ENCODE results near the gene PTPRD. TPM values are rescaled to one million over a fixed set of nuclear protein-coding genes. Genes with fewer than 3 reads are reported as not detected.

Gene PTPRD
- total RNA-seq, 1 experiment from 2014 or later: 32.5 TPM

DNA sequence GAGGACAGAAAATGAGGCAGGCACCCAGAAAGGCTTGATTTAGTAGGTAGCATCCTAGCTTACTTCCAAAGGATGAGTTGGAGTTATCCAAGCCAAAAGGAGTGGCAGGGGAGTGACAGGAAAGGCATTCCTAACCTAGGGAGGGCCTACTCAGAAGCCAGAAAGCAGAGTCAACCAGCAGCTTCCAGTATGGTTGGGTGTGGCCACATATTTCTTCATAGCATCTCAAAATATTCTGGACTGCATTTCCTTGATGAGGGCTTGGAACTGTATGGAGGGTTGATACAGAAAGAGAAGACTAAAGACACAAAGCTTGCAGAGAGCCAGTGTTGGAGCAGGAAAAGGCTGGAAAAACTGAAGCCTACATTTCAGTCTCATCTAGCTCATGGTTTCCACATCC lies 2156.5 kb downstream of the PTPRD start:
- H3K9ac ChIP-seq (ENCODE audit: extremely low read depth, insufficient read length, low read length): no peak overlapping the region
- no peaks in the 10 kb centered on the region for H3K79me2 ChIP-seq (ENCODE audit: insufficient read depth, low read length)
- no peak overlapping the region for H2BK20ac ChIP-seq (ENCODE audit: low read depth, low read length, poor library complexity, severe bottlenecking)
- H2AK5ac ChIP-seq (ENCODE audit: insufficient read length, low read length): no peak overlapping the region
- H2BK5ac ChIP-seq (ENCODE audit: insufficient read length, low read length): no peak overlapping the region
- TF ChIP-seq, protein P1, sequence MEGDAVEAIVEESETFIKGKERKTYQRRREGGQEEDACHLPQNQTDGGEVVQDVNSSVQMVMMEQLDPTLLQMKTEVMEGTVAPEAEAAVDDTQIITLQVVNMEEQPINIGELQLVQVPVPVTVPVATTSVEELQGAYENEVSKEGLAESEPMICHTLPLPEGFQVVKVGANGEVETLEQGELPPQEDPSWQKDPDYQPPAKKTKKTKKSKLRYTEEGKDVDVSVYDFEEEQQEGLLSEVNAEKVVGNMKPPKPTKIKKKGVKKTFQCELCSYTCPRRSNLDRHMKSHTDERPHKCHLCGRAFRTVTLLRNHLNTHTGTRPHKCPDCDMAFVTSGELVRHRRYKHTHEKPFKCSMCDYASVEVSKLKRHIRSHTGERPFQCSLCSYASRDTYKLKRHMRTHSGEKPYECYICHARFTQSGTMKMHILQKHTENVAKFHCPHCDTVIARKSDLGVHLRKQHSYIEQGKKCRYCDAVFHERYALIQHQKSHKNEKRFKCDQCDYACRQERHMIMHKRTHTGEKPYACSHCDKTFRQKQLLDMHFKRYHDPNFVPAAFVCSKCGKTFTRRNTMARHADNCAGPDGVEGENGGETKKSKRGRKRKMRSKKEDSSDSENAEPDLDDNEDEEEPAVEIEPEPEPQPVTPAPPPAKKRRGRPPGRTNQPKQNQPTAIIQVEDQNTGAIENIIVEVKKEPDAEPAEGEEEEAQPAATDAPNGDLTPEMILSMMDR (conservative IDR thresholded peaks at IDR 0.05): no peak
- Mint-ChIP-seq H3K4me1 (0 out of 4 replicates have a peak, but pooled peaks cover 0 to 2% of the 10 kb centered on the region in 2 experiments), H3K4me3 (no peak overlapping the region), H3K27ac (peak overlapping the region in 1 of 3 experiments; percentile 81; a peak in 1 of 7 replicates), H3K9me3 (no peaks in the 10 kb centered on the region), H3K36me3 (ENCODE audit: insufficient read depth in 1 of 3, low read depth in 3 of 3) (no peaks in the 10 kb centered on the region), H3K27me3 (ENCODE audit: low read depth) (no peaks in the 10 kb centered on the region)
- H3K4me1 ChIP-seq (ENCODE audit: insufficient read depth, low read length): no peaks in the 10 kb centered on the region
- H3K27ac ChIP-seq (ENCODE audit: insufficient read length, low read depth, low read length): no peak overlapping the region
- H4K91ac ChIP-seq (ENCODE audit: insufficient read length, low read depth, low read length): no peak overlapping the region
- no peak overlapping the region for H4K5ac ChIP-seq (ENCODE audit: insufficient read length, low read depth, low read length)
- no peak overlapping the region for H3K14ac ChIP-seq (ENCODE audit: insufficient read depth, low read length)
- DNase-seq: no peak
- no peak overlapping the region for H3K4ac ChIP-seq (ENCODE audit: low read depth, low read length)
- H2AFZ ChIP-seq (ENCODE audit: low read length): no peak overlapping the region
- no peak overlapping the region for H2BK15ac ChIP-seq (ENCODE audit: low read depth, low read length)
- H4K20me1 ChIP-seq (ENCODE audit: control insufficient read depth, insufficient read depth, insufficient read length): no peaks in the 10 kb centered on the region
- no peaks in the 10 kb centered on the region for H3K27me3 ChIP-seq (ENCODE audit: insufficient read depth, low read length)
- H3T11ph ChIP-seq (ENCODE audit: low read length): no peak overlapping the region
- no peak overlapping the region for H2BK12ac ChIP-seq (ENCODE audit: insufficient read length, low read depth, low read length)
- H4K8ac ChIP-seq (replicated peaks; ENCODE audit: insufficient read length, low read depth, low read length): no peak overlapping the region
- H2BK120ac ChIP-seq (ENCODE audit: low read depth, low read length, poor library complexity, severe bottlenecking): no peak overlapping the region
- no peaks in the 10 kb centered on the region for H3K23me2 ChIP-seq (ENCODE audit: insufficient read length, low read depth, low read length, poor library complexity, severe bottlenecking)
- no peak overlapping the region for H3K4me2 ChIP-seq (ENCODE audit: insufficient read depth, insufficient read length, low read length)
- no peaks in the 10 kb centered on the region for H3K9me3 ChIP-seq (ENCODE audit: control insufficient read depth, low read depth, low read length)
- H3K23ac ChIP-seq (ENCODE audit: insufficient read length, low read depth, low read length): no peak overlapping the region
- no peak overlapping the region for H3K18ac ChIP-seq (ENCODE audit: insufficient read length, low read depth, low read length)
- no peak overlapping the region for H3K56ac ChIP-seq (ENCODE audit: insufficient read length, low read depth, low read length)
- no peaks in the 10 kb centered on the region for H3K79me1 ChIP-seq (ENCODE audit: insufficient read depth, low read depth, low read length, poor library complexity, severe bottlenecking)

Measured in H9 (cell line).